Neural cell (in vitro differentiated cells): ENCODE results near the gene TMEM119. TPM values are rescaled to one million over a fixed set of nuclear protein-coding genes. Genes with fewer than 3 reads are reported as not detected.

Experiments used
- H2AFZ ChIP-seq: fragments of 200-600, 300-800 bp; sonication (generic), shearing (Covaris generic); 2 replicates; pipeline ENCODE4 v1.6.0; 2014; ENCODE audit warnings: low read depth, mild to moderate bottlenecking, antibody characterized with exemption, low read length, moderate library complexity
- H3F3A ChIP-seq: fragments of 200-600 bp; shearing (Covaris generic); 2 replicates; pipeline ENCODE4 v1.6.1; 2016; ENCODE audit warnings: mild to moderate bottlenecking, moderate library complexity, mixed read lengths, antibody characterized with exemption, low read length; ENCODE audit not compliant: insufficient read depth, poor library complexity, severe bottlenecking
- H3K27ac ChIP-seq: fragments of 200-600, 300-800 bp; sonication (generic), shearing (Covaris generic); 2 replicates; pipeline ENCODE4 v1.5.1; 2014; ENCODE audit warnings: mild to moderate bottlenecking, low read length, moderate library complexity
- H3K27me3 ChIP-seq: fragments of 300-800, 200-600 bp; sonication (generic), shearing (Covaris generic); 2 replicates; pipeline ENCODE4 v1.6.0; 2014; ENCODE audit warnings: mild to moderate bottlenecking, low read depth, low read length, moderate library complexity; ENCODE audit not compliant: insufficient read depth
- H3K36me3 ChIP-seq: fragments of 300-800, 200-600 bp; sonication (generic), shearing (Covaris generic); 2 replicates; pipeline ENCODE4 v1.5.1; 2014; ENCODE audit warnings: mild to moderate bottlenecking, antibody characterized with exemption, low read length, moderate library complexity; ENCODE audit not compliant: insufficient read depth
- H3K4me2 ChIP-seq: fragments of 300-800, 200-600 bp; sonication (generic), shearing (Covaris generic); 2 replicates; pipeline ENCODE4 v1.6.0; 2014; ENCODE audit warnings: mild to moderate bottlenecking, low read length
- H3K4me3 ChIP-seq: fragments of 300-800, 200-600 bp; sonication (generic), shearing (Covaris generic); 2 replicates; pipeline ENCODE4 v1.5.1; 2014; ENCODE audit warnings: mild to moderate bottlenecking, low read length, moderate library complexity
- H3K79me2 ChIP-seq: fragments of 200-600 bp; shearing (Covaris generic); replicated peaks from 2 replicates; pipeline ENCODE4 v1.6.0; 2014; ENCODE audit warnings: mild to moderate bottlenecking, low read length, moderate library complexity; ENCODE audit not compliant: insufficient read depth
- H3K9ac ChIP-seq: fragments of 300-800, 200-600 bp; sonication (generic), shearing (Covaris generic); 2 replicates; pipeline ENCODE4 v1.6.1; 2016; ENCODE audit warnings: mild to moderate bottlenecking, low read length, mixed read lengths
- H3K9me2 ChIP-seq: fragments of 200-600 bp; shearing (Covaris generic); 2 replicates; pipeline ENCODE4 v1.6.1; 2016; ENCODE audit warnings: mild to moderate bottlenecking, low read length, mixed read lengths; ENCODE audit not compliant: insufficient read depth
- H3K9me3 ChIP-seq: fragments of 200-600, 300-800 bp; sonication (generic), shearing (Covaris generic); 2 replicates; pipeline ENCODE4 v1.6.1; 2016; ENCODE audit warnings: mild to moderate bottlenecking, mixed run types, low read length, moderate library complexity, mixed read lengths
- H4K20me1 ChIP-seq: fragments of 200-600 bp; shearing (Covaris generic); 2 replicates; pipeline ENCODE4 v1.6.1; 2016; ENCODE audit warnings: mild to moderate bottlenecking, mixed run types; ENCODE audit not compliant: insufficient read depth
- EP300 ChIP-seq: fragments of 450-650 bp; conservative IDR thresholded peaks from 2 replicates; pipeline ENCODE4 v1.6.1; 2014; ENCODE audit warnings: antibody characterized with exemption, mild to moderate bottlenecking, moderate library complexity; ENCODE audit not compliant: poor library complexity, severe bottlenecking
- EZH2 ChIP-seq: fragments of 200-600, 300-800 bp; shearing (Covaris generic), sonication (generic); IDR thresholded peaks from 2 replicates; pipeline ENCODE4 v1.6.1; 2014; ENCODE audit warnings: antibody characterized with exemption, low read length, borderline replicate concordance, mild to moderate bottlenecking; ENCODE audit not compliant: insufficient read depth, poor library complexity, severe bottlenecking
- MXI1 ChIP-seq: fragments of 450-650 bp; conservative IDR thresholded peaks from 2 replicates; pipeline ENCODE4 v1.6.1; 2014; ENCODE audit warnings: antibody characterized with exemption, mild to moderate bottlenecking; ENCODE audit not compliant: poor library complexity, severe bottlenecking
- POLR2AphosphoS5 ChIP-seq: IDR thresholded peaks from 2 replicates; pipeline ENCODE4 v1.6.1; 2012
- RAD21 ChIP-seq: fragments of 450-650 bp; conservative IDR thresholded peaks from 2 replicates; pipeline ENCODE4 v1.6.1; 2014; ENCODE audit warnings: antibody characterized with exemption, mild to moderate bottlenecking, moderate library complexity
- SMC3 ChIP-seq: fragments of 450-650 bp; conservative IDR thresholded peaks from 2 replicates; pipeline ENCODE4 v1.6.1; 2014; ENCODE audit warnings: antibody characterized with exemption, mild to moderate bottlenecking, moderate library complexity; ENCODE audit not compliant: poor library complexity
- TAF1 ChIP-seq: IDR thresholded peaks from 2 replicates; pipeline ENCODE4 v1.6.1; 2012; ENCODE audit warnings: low read depth
- polyA plus RNA-seq: library from polyadenylated mRNA; depleted of rRNA; stranded (reverse); fragments of >200 nt; gene quantifications from 2 replicates; pipeline ENCODE4 v1.2.3, GENCODE V29; 2014
- TF ChIP-seq, protein P1 (sequence below): IDR thresholded peaks from 2 replicates; pipeline ENCODE4 v1.6.1; 2012; ENCODE audit warnings: borderline replicate concordance
- TF ChIP-seq, protein P2 (sequence below): fragments of 450-650 bp; IDR thresholded peaks from 2 replicates; pipeline ENCODE4 v1.5.1; 2014; ENCODE audit warnings: antibody characterized with exemption, mild to moderate bottlenecking, moderate library complexity; ENCODE audit not compliant: poor library complexity, severe bottlenecking

Gene TMEM119
- polyA plus RNA-seq, 1 donor from 2014 or later: not detected

DNA sequence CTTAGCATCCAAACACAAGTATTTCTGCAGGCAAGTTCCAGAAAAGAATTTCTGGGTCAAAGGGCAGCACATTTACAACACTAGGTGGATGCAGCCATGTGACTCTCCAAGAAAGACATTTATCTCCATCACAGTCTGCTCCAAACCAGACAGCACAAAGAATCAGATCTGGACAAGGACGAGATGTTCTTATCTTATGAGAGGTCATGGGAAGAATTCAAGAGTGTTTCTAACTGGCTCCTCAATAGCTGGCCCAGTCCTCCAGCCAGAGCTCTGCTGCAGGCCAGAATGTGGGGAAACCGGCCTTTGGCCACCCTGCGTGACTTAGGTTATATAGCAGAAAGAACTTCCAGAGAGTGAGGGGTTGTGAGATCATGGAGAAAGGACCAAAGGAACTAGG, 17.4 kb downstream of the TMEM119 start:
- Histone ChIP-seq H2AFZ (no peak overlapping the region), H3K9me3 (no peaks in the 10 kb centered on the region), H3F3A (no peaks in the 10 kb centered on the region), H3K27ac (no peak overlapping the region), H3K9ac (no peak overlapping the region), H3K36me3 (no peaks in the 10 kb centered on the region), H3K4me3 (no peak overlapping the region), H3K9me2 (no peaks in the 10 kb centered on the region), H4K20me1 (no peaks in the 10 kb centered on the region), H3K79me2 (no peaks in the 10 kb centered on the region), H3K4me2 (no peak overlapping the region), H3K27me3 (no peaks in the 10 kb centered on the region)
- TF ChIP-seq, protein P1, sequence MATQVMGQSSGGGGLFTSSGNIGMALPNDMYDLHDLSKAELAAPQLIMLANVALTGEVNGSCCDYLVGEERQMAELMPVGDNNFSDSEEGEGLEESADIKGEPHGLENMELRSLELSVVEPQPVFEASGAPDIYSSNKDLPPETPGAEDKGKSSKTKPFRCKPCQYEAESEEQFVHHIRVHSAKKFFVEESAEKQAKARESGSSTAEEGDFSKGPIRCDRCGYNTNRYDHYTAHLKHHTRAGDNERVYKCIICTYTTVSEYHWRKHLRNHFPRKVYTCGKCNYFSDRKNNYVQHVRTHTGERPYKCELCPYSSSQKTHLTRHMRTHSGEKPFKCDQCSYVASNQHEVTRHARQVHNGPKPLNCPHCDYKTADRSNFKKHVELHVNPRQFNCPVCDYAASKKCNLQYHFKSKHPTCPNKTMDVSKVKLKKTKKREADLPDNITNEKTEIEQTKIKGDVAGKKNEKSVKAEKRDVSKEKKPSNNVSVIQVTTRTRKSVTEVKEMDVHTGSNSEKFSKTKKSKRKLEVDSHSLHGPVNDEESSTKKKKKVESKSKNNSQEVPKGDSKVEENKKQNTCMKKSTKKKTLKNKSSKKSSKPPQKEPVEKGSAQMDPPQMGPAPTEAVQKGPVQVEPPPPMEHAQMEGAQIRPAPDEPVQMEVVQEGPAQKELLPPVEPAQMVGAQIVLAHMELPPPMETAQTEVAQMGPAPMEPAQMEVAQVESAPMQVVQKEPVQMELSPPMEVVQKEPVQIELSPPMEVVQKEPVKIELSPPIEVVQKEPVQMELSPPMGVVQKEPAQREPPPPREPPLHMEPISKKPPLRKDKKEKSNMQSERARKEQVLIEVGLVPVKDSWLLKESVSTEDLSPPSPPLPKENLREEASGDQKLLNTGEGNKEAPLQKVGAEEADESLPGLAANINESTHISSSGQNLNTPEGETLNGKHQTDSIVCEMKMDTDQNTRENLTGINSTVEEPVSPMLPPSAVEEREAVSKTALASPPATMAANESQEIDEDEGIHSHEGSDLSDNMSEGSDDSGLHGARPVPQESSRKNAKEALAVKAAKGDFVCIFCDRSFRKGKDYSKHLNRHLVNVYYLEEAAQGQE: no peak
- TF ChIP-seq POLR2AphosphoS5 (no peak), EP300 (no peak), MXI1 (no peak), SMC3 (no peak), RAD21 (no peak), TAF1 (no peak), EZH2 (no peak)
- TF ChIP-seq, protein P2, sequence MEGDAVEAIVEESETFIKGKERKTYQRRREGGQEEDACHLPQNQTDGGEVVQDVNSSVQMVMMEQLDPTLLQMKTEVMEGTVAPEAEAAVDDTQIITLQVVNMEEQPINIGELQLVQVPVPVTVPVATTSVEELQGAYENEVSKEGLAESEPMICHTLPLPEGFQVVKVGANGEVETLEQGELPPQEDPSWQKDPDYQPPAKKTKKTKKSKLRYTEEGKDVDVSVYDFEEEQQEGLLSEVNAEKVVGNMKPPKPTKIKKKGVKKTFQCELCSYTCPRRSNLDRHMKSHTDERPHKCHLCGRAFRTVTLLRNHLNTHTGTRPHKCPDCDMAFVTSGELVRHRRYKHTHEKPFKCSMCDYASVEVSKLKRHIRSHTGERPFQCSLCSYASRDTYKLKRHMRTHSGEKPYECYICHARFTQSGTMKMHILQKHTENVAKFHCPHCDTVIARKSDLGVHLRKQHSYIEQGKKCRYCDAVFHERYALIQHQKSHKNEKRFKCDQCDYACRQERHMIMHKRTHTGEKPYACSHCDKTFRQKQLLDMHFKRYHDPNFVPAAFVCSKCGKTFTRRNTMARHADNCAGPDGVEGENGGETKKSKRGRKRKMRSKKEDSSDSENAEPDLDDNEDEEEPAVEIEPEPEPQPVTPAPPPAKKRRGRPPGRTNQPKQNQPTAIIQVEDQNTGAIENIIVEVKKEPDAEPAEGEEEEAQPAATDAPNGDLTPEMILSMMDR: no peak

DNA sequence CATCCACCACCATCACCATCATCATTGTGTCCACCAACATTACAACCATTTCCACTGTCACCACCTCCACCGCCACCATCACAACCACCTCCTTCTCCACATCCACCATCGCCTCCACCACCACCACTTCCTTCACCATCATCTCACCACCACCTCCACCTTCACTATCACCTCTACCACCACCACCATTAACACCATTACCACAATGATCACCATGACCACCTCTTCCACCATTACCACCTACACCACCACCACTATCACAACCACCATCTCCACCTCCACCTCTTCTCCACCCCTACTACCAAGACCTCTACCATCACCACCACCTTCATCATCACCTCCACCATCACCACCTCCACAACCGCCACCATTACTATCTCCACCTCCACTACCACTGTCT, 19.1 kb downstream of the TMEM119 start:
- H3K9me2 ChIP-seq: no peaks in the 10 kb centered on the region
- H3K27ac ChIP-seq: no peak overlapping the region
- H3K27me3 ChIP-seq: no peaks in the 10 kb centered on the region
- no peaks in the 10 kb centered on the region for H3F3A ChIP-seq
- no peaks in the 10 kb centered on the region for H3K9me3 ChIP-seq
- H2AFZ ChIP-seq: no peak overlapping the region
- no peak overlapping the region for H3K4me3 ChIP-seq
- no peaks in the 10 kb centered on the region for H4K20me1 ChIP-seq
- H3K79me2 ChIP-seq: no peaks in the 10 kb centered on the region
- TF ChIP-seq, protein P1: no peak
- TF ChIP-seq, protein P2: no peak
- TF ChIP-seq RAD21: no peak
- no peak for TF ChIP-seq EP300
- TF ChIP-seq POLR2AphosphoS5: no peak
- no peak for TF ChIP-seq SMC3
- TF ChIP-seq TAF1: no peak
- no peak for TF ChIP-seq MXI1
- no peak for TF ChIP-seq EZH2
- H3K4me2 ChIP-seq: no peak overlapping the region
- no peaks in the 10 kb centered on the region for H3K36me3 ChIP-seq
- H3K9ac ChIP-seq: no peak overlapping the region
